OCI-LY7 (cell line): ENCODE results near the gene CTNND2.

Source experiments
- EZH2phosphoT487 ChIP-seq: fragments of 200-600 bp; sonication (generic); IDR thresholded peaks from 2 replicates; pipeline ENCODE4 v1.6.1; 2018; ENCODE audit warnings: low read depth, borderline replicate concordance, mild to moderate bottlenecking, mixed run types, antibody characterized with exemption, low read length, moderate library complexity, mixed read lengths
- TF ChIP-seq, protein P1 (sequence below): fragments of 200-600 bp; sonication (generic); conservative IDR thresholded peaks from 2 replicates; pipeline ENCODE4 v1.5.1; 2014; ENCODE audit warnings: mild to moderate bottlenecking, antibody characterized with exemption, low read length, moderate library complexity, mixed read lengths

DNA sequence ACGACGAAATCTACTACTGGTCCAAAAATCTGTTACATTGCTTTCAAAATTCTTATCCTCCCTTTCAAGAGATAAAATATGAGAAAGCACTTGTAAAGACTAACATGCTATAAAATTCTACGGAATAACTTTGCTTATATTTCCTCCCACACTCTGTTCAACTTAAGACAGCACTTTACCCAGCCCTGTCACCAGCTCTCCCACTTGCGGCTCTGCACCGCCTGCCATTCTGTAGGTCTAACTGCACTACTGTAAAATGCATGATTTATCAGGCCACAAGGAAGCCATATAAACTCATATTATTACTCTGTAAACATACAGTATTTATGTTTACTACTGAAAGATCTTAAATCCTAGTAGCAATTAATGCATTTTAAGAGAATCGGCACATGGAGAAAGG is 11.4 kb downstream of the CTNND2 start:
- TF ChIP-seq, protein P1, sequence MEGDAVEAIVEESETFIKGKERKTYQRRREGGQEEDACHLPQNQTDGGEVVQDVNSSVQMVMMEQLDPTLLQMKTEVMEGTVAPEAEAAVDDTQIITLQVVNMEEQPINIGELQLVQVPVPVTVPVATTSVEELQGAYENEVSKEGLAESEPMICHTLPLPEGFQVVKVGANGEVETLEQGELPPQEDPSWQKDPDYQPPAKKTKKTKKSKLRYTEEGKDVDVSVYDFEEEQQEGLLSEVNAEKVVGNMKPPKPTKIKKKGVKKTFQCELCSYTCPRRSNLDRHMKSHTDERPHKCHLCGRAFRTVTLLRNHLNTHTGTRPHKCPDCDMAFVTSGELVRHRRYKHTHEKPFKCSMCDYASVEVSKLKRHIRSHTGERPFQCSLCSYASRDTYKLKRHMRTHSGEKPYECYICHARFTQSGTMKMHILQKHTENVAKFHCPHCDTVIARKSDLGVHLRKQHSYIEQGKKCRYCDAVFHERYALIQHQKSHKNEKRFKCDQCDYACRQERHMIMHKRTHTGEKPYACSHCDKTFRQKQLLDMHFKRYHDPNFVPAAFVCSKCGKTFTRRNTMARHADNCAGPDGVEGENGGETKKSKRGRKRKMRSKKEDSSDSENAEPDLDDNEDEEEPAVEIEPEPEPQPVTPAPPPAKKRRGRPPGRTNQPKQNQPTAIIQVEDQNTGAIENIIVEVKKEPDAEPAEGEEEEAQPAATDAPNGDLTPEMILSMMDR, result no peak
- TF ChIP-seq EZH2phosphoT487, result no peak
